Measurements from ENCODE around the gene SH3BGRL.

DNA sequence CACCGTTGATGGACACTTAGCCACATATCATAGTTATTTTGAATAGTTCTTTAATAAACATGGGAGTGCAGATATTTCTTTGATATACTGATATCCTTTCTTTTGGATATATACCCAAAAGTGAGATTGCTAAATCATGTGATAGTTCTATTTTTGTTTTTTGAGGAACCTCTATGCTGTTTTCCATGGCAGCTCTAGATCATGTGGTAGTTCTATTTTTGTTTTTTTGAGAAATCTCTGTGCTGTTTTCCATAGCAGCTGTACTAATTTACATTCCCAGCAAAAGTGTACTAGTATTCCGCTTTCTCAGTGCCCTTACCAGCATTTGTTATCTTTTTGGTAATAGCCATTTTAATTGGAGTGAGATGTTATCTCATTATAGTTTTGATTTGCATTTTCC is 3.6 kb downstream of the SH3BGRL start:
- no peak for TF ChIP-seq POLR2A (IDR thresholded peaks at IDR 0.05)
- TF ChIP-seq, protein P1, sequence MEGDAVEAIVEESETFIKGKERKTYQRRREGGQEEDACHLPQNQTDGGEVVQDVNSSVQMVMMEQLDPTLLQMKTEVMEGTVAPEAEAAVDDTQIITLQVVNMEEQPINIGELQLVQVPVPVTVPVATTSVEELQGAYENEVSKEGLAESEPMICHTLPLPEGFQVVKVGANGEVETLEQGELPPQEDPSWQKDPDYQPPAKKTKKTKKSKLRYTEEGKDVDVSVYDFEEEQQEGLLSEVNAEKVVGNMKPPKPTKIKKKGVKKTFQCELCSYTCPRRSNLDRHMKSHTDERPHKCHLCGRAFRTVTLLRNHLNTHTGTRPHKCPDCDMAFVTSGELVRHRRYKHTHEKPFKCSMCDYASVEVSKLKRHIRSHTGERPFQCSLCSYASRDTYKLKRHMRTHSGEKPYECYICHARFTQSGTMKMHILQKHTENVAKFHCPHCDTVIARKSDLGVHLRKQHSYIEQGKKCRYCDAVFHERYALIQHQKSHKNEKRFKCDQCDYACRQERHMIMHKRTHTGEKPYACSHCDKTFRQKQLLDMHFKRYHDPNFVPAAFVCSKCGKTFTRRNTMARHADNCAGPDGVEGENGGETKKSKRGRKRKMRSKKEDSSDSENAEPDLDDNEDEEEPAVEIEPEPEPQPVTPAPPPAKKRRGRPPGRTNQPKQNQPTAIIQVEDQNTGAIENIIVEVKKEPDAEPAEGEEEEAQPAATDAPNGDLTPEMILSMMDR (IDR thresholded peaks at IDR 0.05), result no peak
- no peak for TF ChIP-seq EP300 (IDR thresholded peaks at IDR 0.05)
